Activated B cell treated with CpG ODN at 0.5 μM for 24 hours (primary cell): ENCODE measurements around the gene IGFBP7. TPM values are rescaled to one million over a fixed set of nuclear protein-coding genes. Genes with fewer than 3 reads are reported as not detected.
"Not testable (repeated sequence)": the region's sequence is repeated elsewhere in the genome, so short reads cannot be mapped to it uniquely, and the experiment has no call there.

ENCODE experiments used
- ATAC-seq: fragments of 200-7000 bp; cut with Tn5 transposase; one replicate; pipeline ENCODE4 v1.10.0; 2021; ENCODE audit warnings: low read depth, mild to moderate bottlenecking, moderate library complexity
- CTCF ChIA-PET: fragments of 350-600 bp; sonication (Branson Sonifier 250); formaldehyde crosslinking; loops from one replicate; lab custom pipeline; 2021; ENCODE audit warnings: antibody characterized with exemption; lab: Charles Lee
- POLR2A ChIA-PET: fragments of 350-600 bp; sonication (Branson Sonifier 250); formaldehyde crosslinking; loops from one replicate; lab custom pipeline; 2021; ENCODE audit warnings: antibody characterized with exemption; lab: Charles Lee
- DNase-seq: peaks from one replicate; pipeline ENCODE4 v3.0.0; 2022
- H3K27ac Mint-ChIP-seq: one replicate; pipeline ENCODE4 v1.8.0; 2020; ENCODE audit warnings: mixed read lengths
- H3K27me3 Mint-ChIP-seq: one replicate; pipeline ENCODE4 v1.8.0; 2021; ENCODE audit warnings: mixed read lengths
- H3K36me3 Mint-ChIP-seq: one replicate; pipeline ENCODE4 v1.8.0; 2021; ENCODE audit warnings: low read depth, mixed read lengths
- H3K4me1 Mint-ChIP-seq: one replicate; pipeline ENCODE4 v1.8.0; 2021; ENCODE audit warnings: mixed read lengths
- H3K4me3 Mint-ChIP-seq: one replicate; pipeline ENCODE4 v1.8.0; 2020; ENCODE audit warnings: mild to moderate bottlenecking, mixed read lengths
- H3K9me3 Mint-ChIP-seq: one replicate; pipeline ENCODE4 v1.8.0; 2020; ENCODE audit warnings: mixed read lengths
- intact Hi-C: fragments of 100-400 bp; cut with micrococcal nuclease; formaldehyde crosslinking; loops from one replicate; pipeline ENCODE4 v1.15.1; 2024
- total RNA-seq: library from RNA; stranded (reverse); gene quantifications from 2 replicates; pipeline ENCODE4 v1.2.3, GENCODE V29; 2022
- TF ChIP-seq, protein P1 (sequence below): fragments of 200-600 bp; IDR thresholded peaks from one replicate; pipeline ENCODE4 v1.8.0; 2022; ENCODE audit warnings: antibody characterized with exemption, mild to moderate bottlenecking

The IGFBP7 gene
- total RNA-seq, 1 donor from 2014 or later: not detected

DNA sequence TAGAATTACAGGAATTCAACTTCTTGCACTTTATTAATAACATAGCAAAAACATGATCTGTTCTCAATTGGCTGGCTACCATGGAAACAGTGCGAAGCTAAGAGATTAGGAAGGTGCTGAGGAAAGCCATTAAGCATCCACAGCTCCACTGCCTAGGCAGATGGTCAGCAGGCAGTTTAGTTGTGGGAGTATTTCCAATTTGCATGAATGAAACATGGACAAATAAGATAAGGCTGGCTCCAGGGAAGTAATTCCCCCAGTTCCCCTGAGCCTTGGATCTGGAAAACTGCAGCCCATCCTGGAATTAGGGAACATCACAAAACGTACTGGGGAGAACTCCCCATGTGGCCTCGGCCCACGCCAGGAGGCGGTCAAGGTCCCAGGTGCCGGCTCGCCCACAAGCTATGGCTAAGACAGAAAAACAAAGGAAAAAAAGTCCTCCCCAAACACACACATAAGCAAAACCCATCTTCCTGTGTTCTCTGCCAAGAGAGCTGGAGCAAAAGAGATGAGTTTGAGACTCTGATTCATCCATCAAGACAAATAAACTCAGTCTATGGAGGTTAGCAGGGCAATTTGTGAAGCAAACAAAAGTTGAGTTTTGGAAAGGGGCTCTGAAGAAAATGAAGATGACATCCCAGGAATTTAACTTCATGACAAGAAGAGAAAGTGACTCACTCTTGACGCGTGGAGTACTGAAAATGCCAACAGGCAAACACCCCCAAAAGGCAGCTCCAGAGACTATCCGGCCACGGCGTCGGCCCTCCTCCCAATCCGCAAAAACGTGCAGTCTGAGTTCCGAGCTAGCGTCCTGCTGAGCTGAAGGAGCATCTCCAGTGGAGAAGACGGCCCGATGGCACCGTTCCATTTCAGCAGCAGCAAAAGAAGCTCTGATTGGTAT, 45.1 kb downstream of the IGFBP7 start:
- H3K9me3 Mint-ChIP-seq: no peaks in the 10 kb centered on the region
- H3K27me3 Mint-ChIP-seq: no peaks in the 10 kb centered on the region
- H3K36me3 Mint-ChIP-seq: no peaks in the 10 kb centered on the region
- TF ChIP-seq, protein P1, sequence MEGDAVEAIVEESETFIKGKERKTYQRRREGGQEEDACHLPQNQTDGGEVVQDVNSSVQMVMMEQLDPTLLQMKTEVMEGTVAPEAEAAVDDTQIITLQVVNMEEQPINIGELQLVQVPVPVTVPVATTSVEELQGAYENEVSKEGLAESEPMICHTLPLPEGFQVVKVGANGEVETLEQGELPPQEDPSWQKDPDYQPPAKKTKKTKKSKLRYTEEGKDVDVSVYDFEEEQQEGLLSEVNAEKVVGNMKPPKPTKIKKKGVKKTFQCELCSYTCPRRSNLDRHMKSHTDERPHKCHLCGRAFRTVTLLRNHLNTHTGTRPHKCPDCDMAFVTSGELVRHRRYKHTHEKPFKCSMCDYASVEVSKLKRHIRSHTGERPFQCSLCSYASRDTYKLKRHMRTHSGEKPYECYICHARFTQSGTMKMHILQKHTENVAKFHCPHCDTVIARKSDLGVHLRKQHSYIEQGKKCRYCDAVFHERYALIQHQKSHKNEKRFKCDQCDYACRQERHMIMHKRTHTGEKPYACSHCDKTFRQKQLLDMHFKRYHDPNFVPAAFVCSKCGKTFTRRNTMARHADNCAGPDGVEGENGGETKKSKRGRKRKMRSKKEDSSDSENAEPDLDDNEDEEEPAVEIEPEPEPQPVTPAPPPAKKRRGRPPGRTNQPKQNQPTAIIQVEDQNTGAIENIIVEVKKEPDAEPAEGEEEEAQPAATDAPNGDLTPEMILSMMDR: no peak
- CTCF ChIA-PET: no interaction called here
- H3K27ac Mint-ChIP-seq: no peak overlapping the region
- POLR2A ChIA-PET: no interaction called here
- H3K4me1 Mint-ChIP-seq: no peaks in the 10 kb centered on the region
- ATAC-seq (no peak), DNase-seq (no peak)
- no peak overlapping the region for H3K4me3 Mint-ChIP-seq
- intact Hi-C loops: no loop called here

DNA sequence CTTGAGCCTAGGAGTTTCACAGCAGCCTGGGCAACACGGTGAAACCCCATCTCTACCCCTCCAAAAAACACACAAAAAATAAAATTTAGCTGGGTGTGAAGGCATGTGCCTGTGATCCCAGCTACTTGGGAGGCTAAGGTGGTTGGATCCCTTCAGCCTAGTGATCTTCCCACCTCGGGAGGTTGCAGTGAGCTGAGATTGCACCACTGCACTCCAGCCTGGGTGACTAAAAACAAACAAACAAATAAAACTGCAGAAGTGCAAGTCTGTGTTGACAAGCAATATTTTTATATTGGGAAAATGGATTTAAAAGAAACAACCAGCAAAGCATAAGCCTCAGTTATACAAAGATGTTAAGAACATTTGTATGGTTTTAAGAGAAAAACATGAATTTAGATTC, 46.1 kb downstream of the IGFBP7 start:
- no peak for ATAC-seq
- no peak for DNase-seq
- Mint-ChIP-seq H3K4me3 (no peak overlapping the region), H3K9me3 (no peaks in the 10 kb centered on the region), H3K27me3 (no peaks in the 10 kb centered on the region), H3K27ac (no peak overlapping the region), H3K36me3 (no peaks in the 10 kb centered on the region), H3K4me1 (no peaks in the 10 kb centered on the region)
- intact Hi-C loops: no loop called here
- POLR2A ChIA-PET: no interaction called here
- CTCF ChIA-PET: no interaction called here
- TF ChIP-seq, protein P1: no peak

DNA sequence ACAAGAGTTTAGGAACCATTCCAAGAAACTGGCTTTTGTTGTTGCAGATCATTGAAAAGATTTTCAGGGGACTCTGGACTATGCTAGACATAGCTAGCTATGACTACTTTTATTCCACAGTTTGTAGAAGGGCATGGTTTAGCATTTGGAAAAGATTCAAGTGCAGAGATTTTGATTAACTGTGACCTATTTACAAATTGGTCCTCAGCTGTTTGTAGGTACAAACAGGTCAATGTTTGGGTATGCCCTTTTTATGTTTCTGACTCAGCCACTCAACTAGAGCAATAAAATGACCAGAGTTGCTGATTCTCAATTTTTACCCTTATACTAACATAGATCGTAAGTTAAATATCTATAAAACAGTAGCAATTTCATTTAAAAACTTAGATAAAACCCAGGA, 46.7 kb downstream of the IGFBP7 start:
- ChIA-PET CTCF (no interaction called here), POLR2A (no interaction called here)
- ATAC-seq (no peak), DNase-seq (no peak)
- Mint-ChIP-seq H3K9me3 (no peaks in the 10 kb centered on the region), H3K36me3 (no peaks in the 10 kb centered on the region), H3K4me1 (no peaks in the 10 kb centered on the region), H3K4me3 (no peak overlapping the region), H3K27ac (no peak overlapping the region), H3K27me3 (no peaks in the 10 kb centered on the region)
- intact Hi-C loops: no loop called here
- TF ChIP-seq, protein P1: no peak

DNA sequence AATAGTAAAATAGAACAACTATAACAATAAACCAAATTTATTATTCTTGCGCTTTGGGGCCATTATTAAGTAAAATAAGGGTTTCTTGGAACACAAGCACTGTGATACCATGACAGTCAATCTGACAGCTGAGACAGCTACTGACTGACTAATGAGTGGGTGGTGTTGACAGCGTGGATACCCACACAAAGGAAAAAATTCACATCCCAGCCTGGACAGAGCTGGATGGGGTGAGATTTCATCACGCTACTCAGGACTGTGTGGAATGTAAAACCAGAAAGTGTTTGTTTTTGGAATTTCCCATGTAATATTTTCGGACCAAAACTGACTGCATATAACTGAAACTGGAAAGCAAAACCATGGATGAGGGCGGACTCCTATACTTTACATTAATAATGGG, 48.8 kb downstream of the IGFBP7 start:
- no peaks in the 10 kb centered on the region for H3K4me1 Mint-ChIP-seq
- no peaks in the 10 kb centered on the region for H3K36me3 Mint-ChIP-seq
- POLR2A ChIA-PET: no interaction called here

DNA sequence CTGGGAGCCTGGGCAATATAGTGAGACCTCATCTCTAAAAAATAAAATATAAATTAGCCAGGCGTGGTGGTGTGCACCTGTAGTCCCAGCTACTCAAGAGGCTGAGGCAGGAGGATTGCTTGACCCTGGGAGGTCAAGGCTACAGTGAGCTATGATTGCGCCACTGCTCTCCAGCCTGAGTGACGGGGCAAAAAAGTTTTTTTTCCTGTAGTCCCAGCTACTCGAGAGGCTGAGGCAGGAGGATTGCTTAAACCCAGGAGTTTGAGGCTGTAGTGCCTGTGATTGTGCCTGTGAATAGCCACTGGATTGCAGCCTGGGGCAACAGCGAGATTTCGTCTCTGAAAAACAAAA, 49.5 kb downstream of the IGFBP7 start:
- H3K9me3 Mint-ChIP-seq, H3K27ac Mint-ChIP-seq, ATAC-seq, CTCF ChIA-PET, intact Hi-C loops, H3K27me3 Mint-ChIP-seq, DNase-seq, H3K4me1 Mint-ChIP-seq, H3K36me3 Mint-ChIP-seq, H3K4me3 Mint-ChIP-seq, POLR2A ChIA-PET: not testable (repeated sequence)

More for the DNA sequence above, 48.8 kb downstream of the IGFBP7 start:
- TF ChIP-seq, protein P1: no peak
- CTCF ChIA-PET: no interaction called here
- H3K27ac Mint-ChIP-seq: no peak overlapping the region
- intact Hi-C loops: no loop called here
- H3K27me3 Mint-ChIP-seq: no peaks in the 10 kb centered on the region
- ATAC-seq (no peak), DNase-seq (no peak)
- H3K9me3 Mint-ChIP-seq: no peaks in the 10 kb centered on the region
- H3K4me3 Mint-ChIP-seq: no peak overlapping the region
